Left cardiac atrium (tissue), 4 donors: ENCODE measurements around the gene PHTF1. TPM values are rescaled to one million over a fixed set of nuclear protein-coding genes. Genes with fewer than 3 reads are reported as not detected.

Experiments
- ATAC-seq, 2 donors: fragments of 200-7000 bp; cut with Tn5 transposase; one replicate each; pipeline ENCODE4 v1.9.1; 2020; ENCODE audit warnings: mild to moderate bottlenecking in 2 of 2, moderate library complexity in 2 of 2
- DNase-seq: peaks from one replicate; pipeline ENCODE4 v3.0.0-alpha.2; 2020
- intact Hi-C, 2 donors: fragments of 100-400 bp; cut with DNase I; formaldehyde crosslinking; loops; one replicate each; pipeline versions ENCODE4 v1.14.1 to v1.15.1; 2022 to 2023
- total RNA-seq, 2 donors: library from RNA; stranded (reverse); fragmentation: NEBNext Ultra II Directional; extraction: Animal tissue kit (Norgen Biotek cat#: 25700); gene quantifications; one replicate each; pipeline ENCODE4 v1.2.1, GENCODE V29; 2021
- donor health status: DM: no; HTN: yes; CAD: no.
- donor health status: DM: no; HTN: yes; CAD: no; lungs with severe emphysema.
- donor health status: DM: yes; HTN: yes; CAD: no.
- donor health status: Dilated cardiomyopathy.

Gene PHTF1
- total RNA-seq, 2 donors from 2014 or later, result 8.3 to 9.2 TPM

DNA sequence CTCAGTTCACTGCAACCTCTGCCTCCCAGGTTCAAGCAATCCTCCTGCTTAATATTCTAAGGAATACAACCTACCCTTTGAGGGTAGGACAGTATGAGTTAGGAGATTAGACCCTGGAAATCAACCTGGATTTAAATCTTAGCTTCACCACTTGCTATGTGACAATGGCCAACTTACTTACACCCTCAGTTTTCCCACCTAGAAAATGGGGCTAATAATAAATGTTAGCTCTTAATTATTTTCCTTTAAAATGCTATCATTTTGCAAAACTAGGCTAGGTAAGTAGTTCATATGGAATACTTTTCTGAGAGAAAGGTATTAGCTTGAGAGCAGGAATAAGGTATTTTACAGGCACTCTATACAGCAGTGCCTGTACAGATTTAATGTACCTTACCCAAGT is 110.8 kb downstream of the PHTF1 start:
- intact Hi-C loops, result no loop called here
- no peak for DNase-seq
- ATAC-seq, result no peak

DNA sequence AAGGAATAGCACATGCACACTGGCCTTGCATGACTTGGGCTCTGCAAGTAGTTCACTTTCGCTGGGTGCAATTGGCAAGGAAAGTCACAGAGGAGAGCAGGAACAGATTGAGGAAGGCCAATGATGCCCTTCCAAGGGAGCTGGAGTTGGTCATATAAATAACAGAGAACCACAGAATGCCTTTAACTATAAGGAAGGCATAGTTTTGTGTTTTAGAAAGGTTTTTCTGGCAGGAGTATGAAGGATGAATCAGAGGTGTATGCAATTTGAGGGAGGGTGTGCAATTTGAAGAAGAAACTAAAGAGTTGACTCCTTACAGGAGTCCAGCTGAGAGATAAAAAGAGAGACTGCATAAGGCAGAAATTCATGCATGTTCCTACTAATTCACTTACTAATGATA is 112.1 kb downstream of the PHTF1 start:
- ATAC-seq, result peak in 1 of 2 donors; percentile 19
- no peak for DNase-seq
- intact Hi-C loops, result no loop called here

Other genes with a start within 250 kb of the PHTF1 start
- gene RSBN1, start 53.0 kb upstream of the PHTF1 start, total RNA-seq, result 10 to 100 TPM in 1 of 2 donors, 1 to 10 TPM in 1; 8.1 to 12.8 TPM
- gene PTPN22, start 112.2 kb upstream of the PHTF1 start, total RNA-seq, result 1 to 10 TPM; 1.0 to 1.6 TPM
- gene BCL2L15, start 128.1 kb upstream of the PHTF1 start, total RNA-seq, result under 1 TPM in 1 of 2 donors, not detected in 1; 0.97 TPM
- gene AP4B1, start 145.3 kb upstream of the PHTF1 start, total RNA-seq, result 10 to 100 TPM; 11.9 to 12.0 TPM
- 1 to 10 TPM; 3.6 to 4.2 TPM for gene DCLRE1B, start 145.8 kb upstream of the PHTF1 start, total RNA-seq
- gene HIPK1, start 169.8 kb upstream of the PHTF1 start, total RNA-seq, result 10 to 100 TPM; 59.4 to 72.0 TPM
- 10 to 100 TPM; 18.8 to 36.2 TPM for gene OLFML3, start 220.0 kb upstream of the PHTF1 start, total RNA-seq